Right lobe of liver (tissue), 6 donors: Measurements from ENCODE around the gene CCR1. TPM values are rescaled to one million over a fixed set of nuclear protein-coding genes. Genes with fewer than 3 reads are reported as not detected.
A peak's percentile ranks its signal among the peaks of the same experiment; 100 is the strongest.

Experiments
- ATAC-seq, 4 donors: fragments of 200-7000 bp; cut with Tn5 transposase; one replicate each; pipeline ENCODE4 v1.9.1; 2020; ENCODE audit warnings: mild to moderate bottlenecking in 4 of 4, moderate library complexity in 4 of 4
- DNase-seq, 3 donors: peaks; one replicate each; pipeline ENCODE4 v3.0.0-alpha.2; 2020
- H3K27ac ChIP-seq, 3 donors: fragments of 200-600 bp; one replicate each; pipeline ENCODE4 v1.8.0; 2022
- H3K27me3 ChIP-seq, 2 donors: fragments of 200-600 bp; one replicate each; pipeline ENCODE4 v1.8.0; 2022
- H3K36me3 ChIP-seq, 4 donors: fragments of 200-600 bp; sonication (generic) in 1 of 4; one replicate each; pipeline versions ENCODE4 v1.5.1 to v1.8.0; 2017 to 2022; ENCODE audit warnings: control low read depth in 1 of 4
- H3K4me1 ChIP-seq, 4 donors: fragments of 200-600 bp; sonication (generic) in 1 of 4; one replicate each; pipeline versions ENCODE4 v1.5.1 to v1.8.0; 2017 to 2022; ENCODE audit warnings: control low read depth in 1 of 4
- H3K4me3 ChIP-seq, 3 donors: fragments of 200-600 bp; one replicate each; pipeline ENCODE4 v1.8.0; 2022
- H3K9me3 ChIP-seq, 4 donors: fragments of 200-600 bp; sonication (generic) in 1 of 4; one replicate each; pipeline versions ENCODE4 v1.5.1 to v1.8.0; 2017 to 2022; ENCODE audit warnings: control low read depth in 1 of 4
- CTCF ChIP-seq, 4 donors: fragments of 200-600 bp in 3 of 4; fragments of 450-650 bp in 1 of 4; IDR thresholded peaks; one replicate each; pipeline versions ENCODE4 v1.5.1 to v1.8.0; 2016 to 2022; ENCODE audit warnings: antibody characterized with exemption in 4 of 4, mild to moderate bottlenecking in 2 of 4
- POLR2A ChIP-seq: fragments of 450-650 bp; IDR thresholded peaks from one replicate; pipeline ENCODE4 v1.6.1; 2017; ENCODE audit warnings: antibody characterized with exemption, mild to moderate bottlenecking
- WGBS: methylation state at CpG from one replicate; pipeline ENCODE4 v1.1.6; 2018; ENCODE audit warnings: low coverage, low lambda C conversion rate; ENCODE audit not compliant: insufficient coverage; ENCODE audit errors: missing lambda C conversion rate; 5-methylcytosine and 5-hydroxymethylcytosine counted together
- intact Hi-C, 2 donors: fragments of 100-400 bp; cut with DNase I; formaldehyde crosslinking; loops; one replicate each; pipeline versions ENCODE4 v1.11.2 to v1.14.1; 2022
- total RNA-seq, 6 experiments: library from RNA; depleted of rRNA in 2 of 6; stranded (reverse); fragments of >200 nt in 2 of 6; fragmentation: NEBNext Ultra II Directional in 3 of 6; extraction: Animal tissue kit (Norgen Biotek cat#: 25700) in 3 of 6; gene quantifications; one replicate each; pipeline versions ENCODE4 v1.1.0 to v1.2.4, GENCODE V29; 2016 to 2023
- donor health status: DM: no; HTN: yes; CAD: no.
- donor health status: DM: no; HTN: no; CAD: no.
- donor health status: DM: no; HTN: no; CAD: no.
- donor health status: DM: no; HTN: yes; CAD: no.
- donor health status: DM: no; HTN: yes; CAD: no.

CCR1 gene
- total RNA-seq, 6 experiments from 2014 or later, result 1.6 to 17.3 (median 3.1) TPM

GRCh38 chr3:46221391-46221790 lies 13.3 kb upstream of the CCR1 start:
- DNase-seq, result no peak
- no peak overlapping the region for H3K4me3 ChIP-seq
- no peaks in the 10 kb centered on the region for H3K27me3 ChIP-seq
- intact Hi-C loops, result no loop called here
- no peaks in the 10 kb centered on the region for H3K36me3 ChIP-seq
- ATAC-seq, result peak in 1 of 4 donors; percentile 41
- no peaks in the 10 kb centered on the region for H3K4me1 ChIP-seq
- peaks cover 0 to 2% (median 0%) of the 10 kb centered on the region in 4 donors for H3K9me3 ChIP-seq
- no peak for TF ChIP-seq POLR2A
- TF ChIP-seq CTCF (IDR thresholded peaks at IDR 0.05), result no peak
- 18% methylated on average over 4 of the region's 4 CpGs for WGBS
- H3K27ac ChIP-seq, result no peak overlapping the region

GRCh38 chr3:46218196-46218709 lies 10.1 kb upstream of the CCR1 start:
- Histone ChIP-seq H3K9me3 (no peaks in the 10 kb centered on the region), H3K27ac (no peak overlapping the region), H3K4me3 (no peak overlapping the region), H3K36me3 (no peaks in the 10 kb centered on the region), H3K27me3 (no peaks in the 10 kb centered on the region), H3K4me1 (no peaks in the 10 kb centered on the region)
- WGBS, result 83% methylated on average over 2 of the region's 2 CpGs
- ATAC-seq (no peak), DNase-seq (no peak)
- TF ChIP-seq POLR2A (no peak), CTCF (IDR thresholded peaks at IDR 0.05) (no peak)
- intact Hi-C loops, result no loop called here

- intact Hi-C loops, result no loop called here
- Histone ChIP-seq H3K4me3 (no peak overlapping the region), H3K9me3 (no peaks in the 10 kb centered on the region), H3K4me1 (no peaks in the 10 kb centered on the region), H3K36me3 (no peaks in the 10 kb centered on the region), H3K27ac (no peak overlapping the region), H3K27me3 (no peaks in the 10 kb centered on the region)
- no peak for ATAC-seq
- WGBS, result 27% methylated on average over 4 of the region's 4 CpGs
- no peak for DNase-seq
- TF ChIP-seq CTCF (IDR thresholded peaks at IDR 0.05) (no peak), POLR2A (no peak)
Observed at GRCh38 chr3:46215810-46216414, 7.8 kb upstream of the CCR1 start.

GRCh38 chr3:46214751-46215352 lies 6.7 kb upstream of the CCR1 start:
- intact Hi-C loops, result no loop called here
- DNase-seq, result peak in 1 of 3 donors; percentile 34

More at GRCh38 chr3:46214751-46215352, 6.7 kb upstream of the CCR1 start:
- no peak for TF ChIP-seq POLR2A
- peak in 1 of 4 donors; percentile 17 for TF ChIP-seq CTCF (IDR thresholded peaks at IDR 0.05)
- Histone ChIP-seq H3K9me3 (no peaks in the 10 kb centered on the region), H3K27ac (no peak overlapping the region), H3K36me3 (no peaks in the 10 kb centered on the region), H3K4me3 (no peak overlapping the region), H3K27me3 (no peaks in the 10 kb centered on the region), H3K4me1 (no peaks in the 10 kb centered on the region)
- no CpG with 5 or more reads among the region's 1 CpG for WGBS
- ATAC-seq, result peak in 1 of 4 donors; percentile 31
